ENCODE data around the gene TRAF3IP1. TPM values are rescaled to one million over a fixed set of nuclear protein-coding genes. Genes with fewer than 3 reads are reported as not detected.
A peak's percentile ranks its signal among the peaks of the same experiment; 100 is the strongest.

The TRAF3IP1 gene
- polyA plus RNA-seq, 1 donor from 2014 or later: 12.5 TPM

DNA sequence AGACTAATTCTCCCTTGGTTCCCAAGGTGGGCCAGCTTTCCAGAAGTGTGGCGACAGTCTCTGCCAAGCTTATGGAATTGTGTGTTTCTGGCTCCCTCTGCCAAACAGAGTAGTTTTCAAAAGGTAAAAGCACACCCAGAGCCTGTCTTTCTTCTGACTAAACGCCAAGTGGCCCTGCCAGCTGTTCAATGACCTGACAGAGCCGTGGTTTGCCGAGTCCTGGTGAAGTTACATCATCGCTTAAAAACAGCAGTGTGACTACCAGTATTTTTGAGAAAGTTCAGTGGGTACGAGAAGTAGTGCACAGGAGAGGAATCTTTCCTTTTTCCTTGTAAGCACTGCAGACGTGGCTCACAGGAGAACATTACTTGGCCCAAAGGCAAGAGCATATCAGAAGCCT is 33.8 kb upstream of the TRAF3IP1 start:
- H3K27me3 ChIP-seq (ENCODE audit: insufficient read depth, low read depth, low read length): no peaks in the 10 kb centered on the region
- peak overlapping the region; percentile 97 for H3K4me3 ChIP-seq (ENCODE audit: low read length)
- no peak overlapping the region for H2AFZ ChIP-seq (ENCODE audit: low read depth, low read length)
- H3K79me2 ChIP-seq (replicated peaks; ENCODE audit: insufficient read depth, low read length): peaks cover 17% of the 10 kb centered on the region
- no peaks in the 10 kb centered on the region for H3K9me3 ChIP-seq (ENCODE audit: low read length)
- no peaks in the 10 kb centered on the region for H3K36me3 ChIP-seq (ENCODE audit: insufficient read depth, low read length)
- H4K20me1 ChIP-seq (ENCODE audit: insufficient read depth): no peaks in the 10 kb centered on the region
- no peak overlapping the region for H3K9ac ChIP-seq (ENCODE audit: low read length)
- TF ChIP-seq, protein P1, sequence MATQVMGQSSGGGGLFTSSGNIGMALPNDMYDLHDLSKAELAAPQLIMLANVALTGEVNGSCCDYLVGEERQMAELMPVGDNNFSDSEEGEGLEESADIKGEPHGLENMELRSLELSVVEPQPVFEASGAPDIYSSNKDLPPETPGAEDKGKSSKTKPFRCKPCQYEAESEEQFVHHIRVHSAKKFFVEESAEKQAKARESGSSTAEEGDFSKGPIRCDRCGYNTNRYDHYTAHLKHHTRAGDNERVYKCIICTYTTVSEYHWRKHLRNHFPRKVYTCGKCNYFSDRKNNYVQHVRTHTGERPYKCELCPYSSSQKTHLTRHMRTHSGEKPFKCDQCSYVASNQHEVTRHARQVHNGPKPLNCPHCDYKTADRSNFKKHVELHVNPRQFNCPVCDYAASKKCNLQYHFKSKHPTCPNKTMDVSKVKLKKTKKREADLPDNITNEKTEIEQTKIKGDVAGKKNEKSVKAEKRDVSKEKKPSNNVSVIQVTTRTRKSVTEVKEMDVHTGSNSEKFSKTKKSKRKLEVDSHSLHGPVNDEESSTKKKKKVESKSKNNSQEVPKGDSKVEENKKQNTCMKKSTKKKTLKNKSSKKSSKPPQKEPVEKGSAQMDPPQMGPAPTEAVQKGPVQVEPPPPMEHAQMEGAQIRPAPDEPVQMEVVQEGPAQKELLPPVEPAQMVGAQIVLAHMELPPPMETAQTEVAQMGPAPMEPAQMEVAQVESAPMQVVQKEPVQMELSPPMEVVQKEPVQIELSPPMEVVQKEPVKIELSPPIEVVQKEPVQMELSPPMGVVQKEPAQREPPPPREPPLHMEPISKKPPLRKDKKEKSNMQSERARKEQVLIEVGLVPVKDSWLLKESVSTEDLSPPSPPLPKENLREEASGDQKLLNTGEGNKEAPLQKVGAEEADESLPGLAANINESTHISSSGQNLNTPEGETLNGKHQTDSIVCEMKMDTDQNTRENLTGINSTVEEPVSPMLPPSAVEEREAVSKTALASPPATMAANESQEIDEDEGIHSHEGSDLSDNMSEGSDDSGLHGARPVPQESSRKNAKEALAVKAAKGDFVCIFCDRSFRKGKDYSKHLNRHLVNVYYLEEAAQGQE (IDR thresholded peaks at IDR 0.05; ENCODE audit: borderline replicate concordance): no peak
- TF ChIP-seq EZH2 (IDR thresholded peaks at IDR 0.05; ENCODE audit: borderline replicate concordance, insufficient read depth, low read length, poor library complexity, severe bottlenecking) (no peak), RAD21 (conservative IDR thresholded peaks at IDR 0.05) (no peak), EP300 (conservative IDR thresholded peaks at IDR 0.05; ENCODE audit: poor library complexity, severe bottlenecking) (no peak), SMC3 (conservative IDR thresholded peaks at IDR 0.05; ENCODE audit: poor library complexity) (no peak), MXI1 (conservative IDR thresholded peaks at IDR 0.05; ENCODE audit: poor library complexity, severe bottlenecking) (no peak), TAF1 (IDR thresholded peaks at IDR 0.05; ENCODE audit: low read depth) (no peak), POLR2AphosphoS5 (IDR thresholded peaks at IDR 0.05) (no peak)
- TF ChIP-seq, protein P2, sequence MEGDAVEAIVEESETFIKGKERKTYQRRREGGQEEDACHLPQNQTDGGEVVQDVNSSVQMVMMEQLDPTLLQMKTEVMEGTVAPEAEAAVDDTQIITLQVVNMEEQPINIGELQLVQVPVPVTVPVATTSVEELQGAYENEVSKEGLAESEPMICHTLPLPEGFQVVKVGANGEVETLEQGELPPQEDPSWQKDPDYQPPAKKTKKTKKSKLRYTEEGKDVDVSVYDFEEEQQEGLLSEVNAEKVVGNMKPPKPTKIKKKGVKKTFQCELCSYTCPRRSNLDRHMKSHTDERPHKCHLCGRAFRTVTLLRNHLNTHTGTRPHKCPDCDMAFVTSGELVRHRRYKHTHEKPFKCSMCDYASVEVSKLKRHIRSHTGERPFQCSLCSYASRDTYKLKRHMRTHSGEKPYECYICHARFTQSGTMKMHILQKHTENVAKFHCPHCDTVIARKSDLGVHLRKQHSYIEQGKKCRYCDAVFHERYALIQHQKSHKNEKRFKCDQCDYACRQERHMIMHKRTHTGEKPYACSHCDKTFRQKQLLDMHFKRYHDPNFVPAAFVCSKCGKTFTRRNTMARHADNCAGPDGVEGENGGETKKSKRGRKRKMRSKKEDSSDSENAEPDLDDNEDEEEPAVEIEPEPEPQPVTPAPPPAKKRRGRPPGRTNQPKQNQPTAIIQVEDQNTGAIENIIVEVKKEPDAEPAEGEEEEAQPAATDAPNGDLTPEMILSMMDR (IDR thresholded peaks at IDR 0.05; ENCODE audit: poor library complexity, severe bottlenecking): no peak
- H3K4me2 ChIP-seq (ENCODE audit: low read length): no peak overlapping the region
- H3K9me2 ChIP-seq (ENCODE audit: insufficient read depth, low read length): no peaks in the 10 kb centered on the region
- H3F3A ChIP-seq (ENCODE audit: insufficient read depth, low read length, poor library complexity, severe bottlenecking): no peaks in the 10 kb centered on the region
- no peak overlapping the region for H3K27ac ChIP-seq (ENCODE audit: low read length)

DNA sequence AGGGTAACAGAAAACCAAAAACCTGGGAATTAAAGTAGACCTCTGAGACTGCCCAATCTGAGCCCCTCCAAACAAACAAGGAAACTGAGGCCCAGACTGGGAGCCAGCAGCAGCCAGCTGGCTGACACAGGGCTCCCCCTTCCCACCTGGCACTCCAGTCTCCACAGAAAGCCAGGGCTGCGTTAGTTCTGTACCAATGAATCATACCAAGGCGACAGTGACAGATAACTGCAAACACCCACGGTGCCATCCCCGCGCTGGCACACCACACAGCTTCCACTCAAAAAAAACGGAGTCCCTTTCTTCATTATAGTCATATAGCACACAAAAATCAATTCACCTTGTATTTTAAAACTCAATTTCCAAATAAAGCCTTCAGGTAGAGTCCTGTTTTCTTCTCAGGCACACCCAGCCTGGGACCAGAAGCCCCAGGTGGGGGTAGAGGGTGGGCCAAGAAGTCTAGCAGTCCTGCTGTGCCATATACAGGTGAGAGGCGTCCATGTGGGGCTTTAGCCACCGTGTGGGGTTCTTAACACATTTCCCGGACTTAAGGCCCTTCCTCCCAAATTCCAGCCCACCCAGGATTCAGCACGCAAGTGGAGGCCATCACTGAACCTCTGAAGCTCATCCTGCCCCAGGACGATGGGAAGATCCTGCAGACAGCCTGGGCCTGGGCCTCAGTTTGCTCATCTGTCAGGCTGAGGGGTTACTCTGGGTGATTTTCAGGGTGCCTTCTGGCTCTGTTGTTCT is 33.2 kb upstream of the TRAF3IP1 start:
- no peaks in the 10 kb centered on the region for H3F3A ChIP-seq (ENCODE audit: insufficient read depth, low read length, poor library complexity, severe bottlenecking)
- no peaks in the 10 kb centered on the region for H3K9me3 ChIP-seq (ENCODE audit: low read length)
- no peaks in the 10 kb centered on the region for H3K27me3 ChIP-seq (ENCODE audit: insufficient read depth, low read depth, low read length)
- H2AFZ ChIP-seq (ENCODE audit: low read depth, low read length): no peak overlapping the region
- peak overlapping the region; percentile 97 for H3K4me3 ChIP-seq (ENCODE audit: low read length)
- no peaks in the 10 kb centered on the region for H4K20me1 ChIP-seq (ENCODE audit: insufficient read depth)
- H3K9me2 ChIP-seq (ENCODE audit: insufficient read depth, low read length): no peaks in the 10 kb centered on the region
- H3K4me2 ChIP-seq (ENCODE audit: low read length): peak overlapping the region; percentile 71
- no peak overlapping the region for H3K27ac ChIP-seq (ENCODE audit: low read length)
- peaks cover 17% of the 10 kb centered on the region for H3K79me2 ChIP-seq (replicated peaks; ENCODE audit: insufficient read depth, low read length)
- peak overlapping the region; percentile 76 for H3K9ac ChIP-seq (ENCODE audit: low read length)
- H3K36me3 ChIP-seq (ENCODE audit: insufficient read depth, low read length): no peaks in the 10 kb centered on the region
- TF ChIP-seq RAD21 (conservative IDR thresholded peaks at IDR 0.05): no peak
- TF ChIP-seq MXI1 (conservative IDR thresholded peaks at IDR 0.05; ENCODE audit: poor library complexity, severe bottlenecking): no peak
- TF ChIP-seq TAF1 (IDR thresholded peaks at IDR 0.05; ENCODE audit: low read depth): no peak
- TF ChIP-seq POLR2AphosphoS5 (IDR thresholded peaks at IDR 0.05): no peak
- TF ChIP-seq EP300 (conservative IDR thresholded peaks at IDR 0.05; ENCODE audit: poor library complexity, severe bottlenecking): no peak
- TF ChIP-seq EZH2 (IDR thresholded peaks at IDR 0.05; ENCODE audit: borderline replicate concordance, insufficient read depth, low read length, poor library complexity, severe bottlenecking): no peak
- TF ChIP-seq SMC3 (conservative IDR thresholded peaks at IDR 0.05; ENCODE audit: poor library complexity): no peak
- TF ChIP-seq, protein P1 (IDR thresholded peaks at IDR 0.05; ENCODE audit: borderline replicate concordance): no peak
- TF ChIP-seq, protein P2 (IDR thresholded peaks at IDR 0.05; ENCODE audit: poor library complexity, severe bottlenecking): no peak

Data from neural cell (in vitro differentiated cells).